Endothelial cell of umbilical vein (primary cell): ENCODE data around the gene STRA6. TPM values are rescaled to one million over a fixed set of nuclear protein-coding genes. Genes with fewer than 3 reads are reported as not detected.

Experiments
- BruUV-seq: library from RNA; stranded (reverse); fragments of 400-500 nt; replicated peaks from 2 replicates; lab custom pipeline; 2021; lab: Mats Ljungman, UMichigan
- CTCF ChIA-PET: fragments of 300-600, 350-600 bp; sonication (Branson Sonifier 250); formaldehyde crosslinking; loops from one replicate; lab custom pipeline; 2021; ENCODE audit warnings: antibody characterized with exemption, inconsistent platforms; lab: Charles Lee
- POLR2A ChIA-PET: fragments of 300-600, 350-600 bp; sonication (Branson Sonifier 250); formaldehyde crosslinking; loops from one replicate; lab custom pipeline; 2021; ENCODE audit warnings: antibody characterized with exemption, inconsistent platforms; lab: Charles Lee
- DNase-seq: peaks from one replicate; pipeline ENCODE4 v3.0.0-alpha.2; 2011; ENCODE audit warnings: low read depth, low spot score
- FAIRE-seq: peaks from 2 replicates; lab custom pipeline; 2011; peaks lifted over from hg19 to GRCh38; lab: Jason Lieb, UNC
- H2AFZ ChIP-seq: 2 replicates; pipeline ENCODE4 v1.6.0; 2012; ENCODE audit warnings: low read depth, low read length, control low read depth, inconsistent platforms
- H3K27ac ChIP-seq: 2 replicates; pipeline ENCODE4 v1.5.1; 2011; ENCODE audit warnings: low read depth, mild to moderate bottlenecking, control low read depth, low read length, moderate library complexity; ENCODE audit not compliant: insufficient read depth
- H3K27me3 ChIP-seq, 2 experiments: 2 replicates each; pipeline versions ENCODE4 v1.6.0 to v1.6.1; 2011; ENCODE audit warnings: low read length in 2 of 2, mixed read lengths in 1 of 2; ENCODE audit not compliant: control insufficient read depth in 2 of 2, insufficient read depth in 2 of 2
- H3K36me3 ChIP-seq, 2 experiments: 2 replicates in 1 of 2; 3 replicates in 1 of 2; pipeline ENCODE4 v1.5.1; 2011; ENCODE audit warnings: low read length in 2 of 2, mild to moderate bottlenecking in 1 of 2, moderate library complexity in 1 of 2; ENCODE audit not compliant: control insufficient read depth in 2 of 2, insufficient read depth in 2 of 2; ENCODE audit errors: extremely low read depth in 1 of 2
- H3K4me1 ChIP-seq: 3 replicates; pipeline ENCODE4 v1.5.1; 2011; ENCODE audit warnings: mild to moderate bottlenecking, low read length; ENCODE audit not compliant: control insufficient read depth, insufficient read depth; ENCODE audit errors: extremely low read depth
- H3K4me2 ChIP-seq: 2 replicates; pipeline ENCODE4 v1.6.1; 2011; ENCODE audit warnings: low read length, control low read depth, mixed read lengths; ENCODE audit not compliant: insufficient read depth
- H3K4me3 ChIP-seq, 3 experiments: fragments of 200-600 bp in 1 of 3; sonication (generic), shearing (Covaris generic) in 1 of 3; replicated peaks in 1 of 3; 2 replicates each; pipeline ENCODE4 v1.5.1; 2011 to 2016; ENCODE audit warnings: control low read depth in 3 of 3, low read length in 3 of 3, mild to moderate bottlenecking in 2 of 3, inconsistent platforms in 1 of 3, low read depth in 1 of 3, moderate library complexity in 1 of 3; ENCODE audit not compliant: insufficient read depth in 1 of 3
- H3K79me2 ChIP-seq: 2 replicates; pipeline ENCODE4 v1.6.0; 2012; ENCODE audit warnings: low read length, inconsistent platforms; ENCODE audit not compliant: control insufficient read depth, insufficient read depth
- H3K9ac ChIP-seq: replicated peaks from 2 replicates; pipeline ENCODE3; 2011; ENCODE audit warnings: low read length, control low read depth; ENCODE audit not compliant: insufficient read depth; ENCODE audit errors: extremely low read depth
- H3K9me1 ChIP-seq: replicated peaks from 3 replicates; pipeline ENCODE4 v1.6.0; 2011; ENCODE audit warnings: mild to moderate bottlenecking, low read length; ENCODE audit not compliant: control insufficient read depth, insufficient read depth; ENCODE audit errors: extremely low read depth
- H3K9me3 ChIP-seq: replicated peaks from 2 replicates; pipeline ENCODE4 v1.5.1; 2012; ENCODE audit warnings: low read length, inconsistent platforms; ENCODE audit not compliant: control insufficient read depth, insufficient read depth
- H4K20me1 ChIP-seq: replicated peaks from 2 replicates; pipeline ENCODE3; 2011; ENCODE audit warnings: mild to moderate bottlenecking, low read length; ENCODE audit not compliant: control insufficient read depth, insufficient read depth; ENCODE audit errors: extremely low read depth
- EZH2 ChIP-seq: IDR thresholded peaks from 2 replicates; pipeline ENCODE4 v1.6.1; 2012; ENCODE audit warnings: borderline replicate concordance, low read depth, mild to moderate bottlenecking, moderate library complexity, low read length, inconsistent platforms; ENCODE audit not compliant: severe bottlenecking
- FOS ChIP-seq: IDR thresholded peaks from 2 replicates; pipeline ENCODE4 v1.6.1; 2011; ENCODE audit warnings: mild to moderate bottlenecking, low read length, moderate library complexity, borderline replicate concordance; ENCODE audit not compliant: insufficient read depth
- GATA2 ChIP-seq: IDR thresholded peaks from 2 replicates; pipeline ENCODE4 v1.7.0; 2011; ENCODE audit warnings: low read depth, mild to moderate bottlenecking, moderate library complexity, mixed read lengths, low read length; ENCODE audit not compliant: insufficient read length, insufficient read depth
- JUN ChIP-seq: IDR thresholded peaks from 2 replicates; pipeline ENCODE4 v1.6.1; 2011; ENCODE audit warnings: borderline replicate concordance, low read depth; ENCODE audit not compliant: insufficient read length, insufficient read depth
- MYC ChIP-seq: IDR thresholded peaks from one replicate; pipeline ENCODE4 v1.6.1; 2011; ENCODE audit warnings: mild to moderate bottlenecking, low read depth, low read length
- POLR2A ChIP-seq: IDR thresholded peaks from 2 replicates; pipeline ENCODE4 v1.6.1; 2012; ENCODE audit warnings: low read depth, mild to moderate bottlenecking, control low read depth, low read length
- POLR2AphosphoS5 ChIP-seq: IDR thresholded peaks from 2 replicates; pipeline ENCODE4 v1.6.1; 2012; ENCODE audit warnings: low read depth, mild to moderate bottlenecking, control low read depth, low read length, moderate library complexity; ENCODE audit not compliant: insufficient read depth
- dilution Hi-C: fragments of 300-500 bp; cut with MboI; formaldehyde crosslinking; loops from one replicate; pipeline ENCODE4 v1.15.0; 2019; ENCODE audit warnings: low sequenced_read_pairs; ENCODE audit not compliant: extremely low pct_ligation_motif_present
- intact Hi-C: fragments of 100-400 bp; cut with micrococcal nuclease; formaldehyde crosslinking; loops from one replicate; pipeline ENCODE4 v1.10.0; 2022
- polyA plus RNA-seq, 4 experiments: library from polyadenylated mRNA; depleted of rRNA in 3 of 4; stranded (reverse) in 3 of 4; unstranded in 1 of 4; fragments of >200 nt; gene quantifications; 2 replicates each; pipeline versions ENCODE4 v1.2.1 to v1.2.3, GENCODE V29; 2011 to 2012; ENCODE audit warnings: missing spikeins in 1 of 4
- total RNA-seq: library from RNA; stranded (reverse); gene quantifications from 2 replicates; pipeline ENCODE4 v1.2.3, GENCODE V29; 2021
- TF ChIP-seq, protein P1 (sequence below), 2 donors: IDR thresholded peaks; 1 replicate in 1 of 2; 2 replicates in 1 of 2; pipeline ENCODE4 v1.5.1; 2011; ENCODE audit warnings: low read length in 2 of 2, mild to moderate bottlenecking in 2 of 2, moderate library complexity in 2 of 2, control low read depth in 1 of 2, inconsistent platforms in 1 of 2, low read depth in 1 of 2; ENCODE audit not compliant: insufficient read depth in 1 of 2; ENCODE audit errors: extremely low read depth in 1 of 2

The STRA6 gene
- total and polyA plus RNA-seq, 2 donors (not counting 3 experiments of a cell fraction or from before 2014, with no cell fraction given): not detected

DNA sequence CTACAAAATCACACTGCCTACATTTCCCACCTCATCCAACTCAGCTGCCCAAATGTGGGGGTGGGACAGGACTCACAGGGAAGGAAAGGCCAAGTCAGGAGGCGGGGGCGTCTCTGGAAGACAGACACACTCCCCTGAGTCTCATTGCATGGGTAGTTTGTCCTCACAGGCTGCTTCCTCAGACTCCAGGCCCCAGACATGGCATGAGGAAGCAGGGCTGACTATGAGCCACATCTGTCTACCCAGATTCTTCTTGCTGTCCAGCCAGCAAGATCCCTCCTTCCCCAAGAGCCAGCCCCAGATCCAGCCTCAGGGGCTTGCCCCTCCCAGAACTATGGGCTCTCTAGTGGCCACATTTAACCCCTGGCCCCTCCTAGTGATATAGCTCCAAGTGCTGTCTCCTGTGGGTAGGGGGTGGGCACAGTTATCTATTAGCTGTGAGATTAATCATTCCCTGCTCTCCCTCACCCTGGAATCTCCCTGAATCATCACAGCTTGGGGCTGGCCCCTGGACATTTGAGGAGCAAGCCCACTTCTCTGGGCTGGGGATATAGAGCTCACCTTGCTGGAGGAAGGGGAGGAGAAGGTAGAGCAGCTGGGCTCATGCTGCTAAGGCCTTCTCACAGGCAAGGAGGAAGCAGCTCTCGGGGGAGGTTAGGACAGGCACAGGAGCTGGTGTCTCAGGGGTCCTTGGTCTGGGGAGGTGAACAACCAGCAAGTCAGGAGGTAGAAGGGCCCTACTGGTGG, 31.4 kb upstream of the STRA6 start:
- DNase-seq (no peak), FAIRE-seq (no peak)
- no peaks in the 10 kb centered on the region for H3K4me1 ChIP-seq
- no peak overlapping the region for H2AFZ ChIP-seq
- H3K27ac ChIP-seq: no peak overlapping the region
- no peak overlapping the region for H3K4me2 ChIP-seq
- no peaks in the 10 kb centered on the region for H3K9me3 ChIP-seq
- dilution Hi-C loops (no loop called here), intact Hi-C loops (no loop called here)
- H3K36me3 ChIP-seq: no peaks in the 10 kb centered on the region
- H3K4me3 ChIP-seq: no peak overlapping the region
- no peaks in the 10 kb centered on the region for H3K79me2 ChIP-seq
- H3K27me3 ChIP-seq: peaks cover 2 to 9% of the 10 kb centered on the region in 2 experiments
- H3K9me1 ChIP-seq: no peaks in the 10 kb centered on the region
- ChIA-PET CTCF (interaction anchor here (0.6 to 1.3 kb wide), 2 partner anchors 13 to 74 kb away, joined by 3 read pairs; no protein-coding TSS in a partner anchor), POLR2A (no interaction called here)
- no peak overlapping the region for H3K9ac ChIP-seq
- TF ChIP-seq POLR2A (no peak), MYC (no peak), JUN (no peak)
- no TSS peak for BruUV-seq
- no peaks in the 10 kb centered on the region for H4K20me1 ChIP-seq

DNA sequence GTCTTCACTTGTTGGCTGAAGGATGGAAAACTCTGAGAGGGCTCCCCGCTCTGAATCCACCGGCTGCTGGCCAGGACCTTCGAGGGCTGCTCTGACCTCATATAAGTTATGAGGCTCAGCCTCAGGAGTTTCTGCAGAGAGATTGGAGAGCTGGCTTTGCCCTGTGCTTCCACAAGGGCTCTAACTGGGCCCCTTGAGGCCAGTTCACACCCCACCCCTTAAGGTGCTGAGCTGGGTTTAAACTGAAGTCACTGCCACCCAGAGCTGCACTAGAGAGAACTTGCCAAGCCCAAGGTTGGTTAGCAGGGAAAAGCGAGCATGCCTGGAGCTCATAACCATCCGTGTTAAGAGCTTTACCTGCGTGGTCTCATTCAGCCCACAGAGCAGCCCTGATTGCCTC, 30.8 kb upstream of the STRA6 start:
- FAIRE-seq: no peak
- H3K9ac ChIP-seq: no peak overlapping the region
- H3K9me1 ChIP-seq: no peaks in the 10 kb centered on the region
- H2AFZ ChIP-seq: no peak overlapping the region
- no peaks in the 10 kb centered on the region for H3K36me3 ChIP-seq
- H3K9me3 ChIP-seq: no peaks in the 10 kb centered on the region
- no peaks in the 10 kb centered on the region for H4K20me1 ChIP-seq
- H3K4me3 ChIP-seq: no peak overlapping the region
- dilution Hi-C loops: no loop called here
- no TSS peak for BruUV-seq
- TF ChIP-seq, protein P1, sequence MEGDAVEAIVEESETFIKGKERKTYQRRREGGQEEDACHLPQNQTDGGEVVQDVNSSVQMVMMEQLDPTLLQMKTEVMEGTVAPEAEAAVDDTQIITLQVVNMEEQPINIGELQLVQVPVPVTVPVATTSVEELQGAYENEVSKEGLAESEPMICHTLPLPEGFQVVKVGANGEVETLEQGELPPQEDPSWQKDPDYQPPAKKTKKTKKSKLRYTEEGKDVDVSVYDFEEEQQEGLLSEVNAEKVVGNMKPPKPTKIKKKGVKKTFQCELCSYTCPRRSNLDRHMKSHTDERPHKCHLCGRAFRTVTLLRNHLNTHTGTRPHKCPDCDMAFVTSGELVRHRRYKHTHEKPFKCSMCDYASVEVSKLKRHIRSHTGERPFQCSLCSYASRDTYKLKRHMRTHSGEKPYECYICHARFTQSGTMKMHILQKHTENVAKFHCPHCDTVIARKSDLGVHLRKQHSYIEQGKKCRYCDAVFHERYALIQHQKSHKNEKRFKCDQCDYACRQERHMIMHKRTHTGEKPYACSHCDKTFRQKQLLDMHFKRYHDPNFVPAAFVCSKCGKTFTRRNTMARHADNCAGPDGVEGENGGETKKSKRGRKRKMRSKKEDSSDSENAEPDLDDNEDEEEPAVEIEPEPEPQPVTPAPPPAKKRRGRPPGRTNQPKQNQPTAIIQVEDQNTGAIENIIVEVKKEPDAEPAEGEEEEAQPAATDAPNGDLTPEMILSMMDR (IDR thresholded peaks at IDR 0.05; ENCODE audit: extremely low read depth in 1 of 2, insufficient read depth in 1 of 2, low read depth in 1 of 2, low read length in 2 of 2): no peak
- no peak for TF ChIP-seq FOS
- TF ChIP-seq POLR2AphosphoS5: no peak
- no peak for TF ChIP-seq EZH2
- no peak for TF ChIP-seq POLR2A
- TF ChIP-seq GATA2: no peak
- TF ChIP-seq MYC: no peak
- intact Hi-C loops: no loop called here
- ChIA-PET CTCF (interaction anchor here (0.6 to 1.3 kb wide), 2 partner anchors 12 to 74 kb away, joined by 3 read pairs; no protein-coding TSS in a partner anchor), POLR2A (no interaction called here)
- no peak overlapping the region for H3K27ac ChIP-seq
- no peaks in the 10 kb centered on the region for H3K4me1 ChIP-seq
- H3K79me2 ChIP-seq: no peaks in the 10 kb centered on the region
- peaks cover 2 to 9% of the 10 kb centered on the region in 2 experiments for H3K27me3 ChIP-seq
- H3K4me2 ChIP-seq: no peak overlapping the region
- no peak for DNase-seq
